ENCODE results near the gene TCTA.
A peak's percentile ranks its signal among the peaks of the same experiment; 100 is the strongest.
"Not testable (repeated sequence)": the region's sequence is repeated elsewhere in the genome, so short reads cannot be mapped to it uniquely, and the experiment has no call there.

TCTA gene, protein sequence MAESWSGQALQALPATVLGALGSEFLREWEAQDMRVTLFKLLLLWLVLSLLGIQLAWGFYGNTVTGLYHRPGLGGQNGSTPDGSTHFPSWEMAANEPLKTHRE

GRCh38 chr3:49411968-49412631, at the start of gene TCTA, which contains the start of gene RHOA:
Gene TCTA, plus strand, starts transcription at chr3:49412423. Its CDS starts 4 bp downstream, at chr3:49412427.
Gene RHOA, minus strand, starts transcription at chr3:49411976. Its CDS starts 36,387 bp downstream, at chr3:49375589.
- peak; percentile 94 for DNase-seq

GRCh38 chr3:49362561-49362960, 49.7 kb upstream of the TCTA start:
- DNase-seq, result no peak

DNA sequence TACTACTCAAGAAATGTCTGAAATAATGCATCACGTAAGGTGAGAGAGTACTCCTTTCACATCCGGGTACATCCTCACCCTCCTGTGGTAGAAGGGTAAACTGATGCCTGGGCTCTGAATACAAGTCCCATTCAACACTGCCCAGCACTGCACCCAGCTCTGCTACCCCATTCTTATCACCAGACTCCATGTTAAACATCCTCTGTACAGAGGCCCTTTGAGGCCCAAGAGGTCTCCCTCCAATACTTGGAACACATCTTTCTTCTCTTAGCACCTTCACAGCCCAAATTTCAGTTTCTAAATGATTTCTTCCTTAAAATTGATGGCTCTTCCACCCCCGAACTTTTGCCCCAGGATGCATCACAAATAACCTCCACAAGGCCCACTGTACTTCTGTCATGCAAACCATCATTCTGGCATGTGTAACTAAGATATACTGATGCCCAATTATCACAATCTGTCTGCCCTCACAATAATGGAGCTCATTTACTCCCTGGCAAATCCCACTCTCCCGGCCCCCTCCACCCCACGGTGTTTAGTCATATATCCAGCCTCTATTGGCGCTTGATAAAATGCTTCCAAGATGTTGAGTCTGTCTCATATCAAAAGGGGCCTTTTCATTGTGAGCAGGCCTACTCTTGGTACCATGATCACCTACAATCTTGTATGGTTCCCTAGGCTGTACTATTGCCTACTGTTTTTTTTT, 41.5 kb upstream of the TCTA start:
- DNase-seq, result no peak

- DNase-seq, result no peak
Measured at GRCh38 chr3:49371946-49372345, 40.3 kb upstream of the TCTA start.

- no peak for DNase-seq
Measured at GRCh38 chr3:49377483-49377882, 34.7 kb upstream of the TCTA start.

GRCh38 chr3:49378249-49378895, 33.9 kb upstream of the TCTA start:
- no peak for DNase-seq

GRCh38 chr3:49383387-49383786, 28.8 kb upstream of the TCTA start:
- no peak for DNase-seq

DNA sequence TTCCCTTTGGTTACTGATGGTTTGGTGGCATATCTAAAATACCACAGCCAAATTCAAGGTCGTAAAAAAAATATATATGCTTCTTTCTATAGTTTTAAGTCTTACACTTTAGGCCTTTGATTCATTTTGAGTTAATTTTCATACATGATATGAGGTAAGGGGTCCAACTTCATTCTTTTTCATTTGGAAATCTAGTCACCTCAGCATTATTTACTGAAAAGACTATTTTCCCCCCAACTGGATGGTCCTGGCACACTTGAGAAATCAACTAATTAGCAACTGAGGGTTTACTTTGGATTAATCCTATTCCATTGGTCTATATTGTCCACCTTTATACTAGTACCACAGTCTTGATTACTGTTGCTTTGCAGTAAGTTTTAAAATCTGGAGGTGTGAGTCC, 26.6 kb upstream of the TCTA start:
- DNase-seq, result no peak

DNA sequence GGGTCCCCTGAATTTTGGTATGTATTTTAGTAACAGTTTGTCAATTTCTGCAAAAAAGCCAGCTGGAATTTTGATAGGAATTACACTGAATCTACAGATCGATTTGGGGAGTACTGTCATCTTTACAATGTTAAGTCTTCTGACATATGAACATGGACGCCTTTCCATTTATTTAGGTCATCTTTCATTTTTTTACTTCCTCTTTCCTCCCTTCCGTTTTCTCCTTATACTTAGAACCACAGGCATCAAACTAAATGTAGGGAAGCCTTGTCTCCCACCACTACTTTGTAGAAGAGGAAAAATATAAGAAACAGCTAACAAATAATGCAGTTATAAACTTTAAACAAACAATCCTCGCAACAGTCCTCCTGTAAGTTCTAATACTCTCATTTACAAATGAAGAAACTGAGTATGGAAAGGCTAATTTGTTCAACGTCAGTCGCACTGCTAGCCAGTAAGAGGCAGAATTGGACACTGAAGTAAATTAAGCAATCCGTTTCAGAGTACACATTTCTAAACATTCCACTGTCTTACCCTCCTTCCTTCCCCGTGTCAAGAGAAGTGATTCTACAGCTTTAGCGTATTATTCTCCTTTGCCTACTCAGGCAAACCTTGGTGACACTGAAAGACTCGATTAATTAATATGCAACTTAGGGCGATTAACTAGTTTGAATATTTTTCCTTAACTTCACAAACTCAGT, 26.0 kb upstream of the TCTA start:
- DNase-seq, result no peak

GRCh38 chr3:49387721-49388120, 24.5 kb upstream of the TCTA start:
- no peak for DNase-seq

- no peak for DNase-seq
Measured at GRCh38 chr3:49388289-49388820, 23.9 kb upstream of the TCTA start.

DNA sequence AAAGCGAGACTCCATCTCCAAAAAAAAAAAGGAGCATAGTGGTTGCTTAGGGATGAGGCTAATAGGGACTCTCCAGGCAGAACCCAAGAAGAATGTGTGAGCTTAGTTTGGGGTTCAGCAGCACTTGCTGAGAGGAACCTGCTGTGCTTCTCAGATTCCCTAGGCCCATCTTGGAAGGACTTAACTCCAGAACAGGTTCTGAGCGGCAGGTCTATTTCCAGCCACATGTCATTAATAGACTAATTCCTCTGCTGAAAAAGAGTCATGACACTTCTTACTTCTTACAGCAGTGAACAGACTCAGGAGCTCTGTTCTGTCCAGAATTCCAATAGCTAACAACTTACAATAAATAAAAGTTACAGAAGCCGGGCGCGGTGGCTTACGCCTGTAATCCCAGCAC, 22.9 kb upstream of the TCTA start:
- no peak for DNase-seq

- not testable (repeated sequence) for DNase-seq
Measured at GRCh38 chr3:49391310-49391709, 20.9 kb upstream of the TCTA start.

DNA sequence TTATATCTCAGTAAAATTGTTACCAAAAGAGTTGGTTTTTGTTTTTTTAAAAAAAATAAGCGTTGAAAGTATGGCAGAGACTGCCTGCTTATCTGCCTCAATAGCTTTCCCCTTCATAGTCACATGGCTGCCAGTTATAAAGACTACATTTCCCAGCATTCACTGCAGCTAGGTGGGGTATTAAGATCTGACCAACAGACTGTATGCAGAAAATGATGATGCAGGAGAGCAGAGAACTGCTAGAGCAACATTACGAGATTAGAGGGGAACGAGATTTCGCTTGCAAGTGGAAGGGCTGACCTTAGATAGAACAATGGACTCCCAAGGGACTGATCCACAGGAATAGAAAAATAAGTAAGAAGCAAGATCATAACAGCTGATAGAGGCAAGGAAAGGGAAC, 14.8 kb upstream of the TCTA start:
- DNase-seq, result no peak

GRCh38 chr3:49399461-49399860, 12.8 kb upstream of the TCTA start:
- no peak for DNase-seq

DNA sequence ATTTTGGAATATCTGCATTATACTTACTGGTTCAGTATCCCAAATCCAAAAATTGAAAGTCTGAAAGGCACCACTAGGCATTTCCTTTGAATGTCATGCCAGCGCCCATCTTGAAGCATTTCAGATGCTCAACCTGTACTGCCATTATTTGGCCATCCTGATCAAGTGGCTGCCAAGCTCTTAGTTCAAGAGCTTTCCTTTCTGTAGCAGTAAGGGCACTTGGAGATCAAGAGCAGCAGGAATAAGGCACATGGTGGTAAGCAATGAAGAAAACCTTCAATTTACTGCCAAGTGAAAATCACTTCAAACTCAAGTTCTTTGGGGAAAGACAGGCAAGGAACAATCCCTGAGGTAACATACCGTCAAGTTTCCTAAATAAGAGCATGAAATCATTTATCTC, 10.5 kb upstream of the TCTA start:
- DNase-seq, result no peak

- no peak for DNase-seq
Measured at GRCh38 chr3:49403891-49404290, 8.3 kb upstream of the TCTA start.

GRCh38 chr3:49405570-49405969, 6.7 kb upstream of the TCTA start:
- not testable (repeated sequence) for DNase-seq

- DNase-seq, result no peak
Measured at GRCh38 chr3:49406571-49407565, 5.4 kb upstream of the TCTA start.

DNA sequence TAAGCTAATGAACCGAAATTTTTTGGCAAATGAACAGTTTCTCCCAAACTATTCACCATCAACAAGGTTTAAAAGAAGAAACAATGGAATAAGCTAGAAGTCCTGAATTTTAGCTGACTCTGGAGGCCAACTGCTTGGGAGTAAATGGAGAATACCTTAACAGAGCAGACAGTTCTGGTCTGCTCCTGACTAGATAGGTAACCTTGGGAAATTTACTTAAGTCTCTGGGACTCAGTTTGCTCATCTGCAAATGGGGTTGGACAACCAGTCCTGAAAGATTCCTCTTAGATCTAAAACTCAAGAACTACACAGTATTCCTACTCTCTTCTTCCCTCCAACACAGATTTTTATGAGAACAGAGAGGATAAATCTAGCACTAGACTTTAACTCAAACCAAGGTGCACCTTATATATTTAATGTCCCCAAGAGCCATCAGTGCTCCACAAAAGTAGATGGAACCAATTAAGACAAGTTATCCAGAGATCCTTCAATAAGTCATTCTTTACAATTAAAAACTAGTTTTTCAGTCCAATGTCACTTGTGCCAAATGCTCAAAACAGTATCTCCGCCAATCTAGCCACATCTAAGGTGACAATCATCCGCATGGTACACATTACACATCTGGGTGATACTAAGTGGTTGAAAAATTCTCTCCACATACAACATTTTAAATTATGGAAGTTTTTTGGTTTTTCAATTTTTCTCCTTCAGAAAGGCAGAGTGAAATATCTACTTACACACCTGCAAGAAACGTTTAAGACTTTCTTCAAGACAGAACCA, 2.0 kb upstream of the TCTA start:
- no peak for DNase-seq
